ENCODE measurements around the gene PTCRA.
"Not testable (repeated sequence)": the region's sequence is repeated elsewhere in the genome, so short reads cannot be mapped to it uniquely, and the experiment has no call there.

The PTCRA gene

DNA sequence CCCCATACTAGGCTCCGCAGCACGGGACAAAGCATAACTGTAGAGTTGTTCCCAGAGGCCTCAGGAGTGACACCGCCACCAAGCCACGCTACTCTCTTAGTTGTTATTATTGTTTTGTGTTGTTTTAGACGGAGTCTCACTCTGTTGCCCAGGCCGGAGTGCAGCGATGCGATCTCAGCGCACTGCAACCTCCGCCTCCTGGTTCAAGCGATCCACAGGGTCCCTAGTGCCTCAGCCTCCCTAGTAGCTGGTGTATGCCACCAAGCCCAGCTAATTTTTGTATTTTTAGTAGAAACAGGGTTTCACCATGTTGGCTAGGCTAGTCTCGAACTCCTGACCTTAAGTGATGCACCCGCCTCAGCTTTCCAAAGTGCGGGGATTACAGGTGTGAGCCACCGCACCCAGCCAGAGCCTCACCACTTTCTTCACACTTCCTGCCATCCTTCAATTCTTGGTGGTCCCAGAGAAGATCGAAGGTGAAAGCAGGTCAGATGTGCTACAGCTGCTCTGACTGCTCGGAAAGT lies 24.6 kb upstream of the PTCRA start:
- TF ChIP-seq, protein P1, sequence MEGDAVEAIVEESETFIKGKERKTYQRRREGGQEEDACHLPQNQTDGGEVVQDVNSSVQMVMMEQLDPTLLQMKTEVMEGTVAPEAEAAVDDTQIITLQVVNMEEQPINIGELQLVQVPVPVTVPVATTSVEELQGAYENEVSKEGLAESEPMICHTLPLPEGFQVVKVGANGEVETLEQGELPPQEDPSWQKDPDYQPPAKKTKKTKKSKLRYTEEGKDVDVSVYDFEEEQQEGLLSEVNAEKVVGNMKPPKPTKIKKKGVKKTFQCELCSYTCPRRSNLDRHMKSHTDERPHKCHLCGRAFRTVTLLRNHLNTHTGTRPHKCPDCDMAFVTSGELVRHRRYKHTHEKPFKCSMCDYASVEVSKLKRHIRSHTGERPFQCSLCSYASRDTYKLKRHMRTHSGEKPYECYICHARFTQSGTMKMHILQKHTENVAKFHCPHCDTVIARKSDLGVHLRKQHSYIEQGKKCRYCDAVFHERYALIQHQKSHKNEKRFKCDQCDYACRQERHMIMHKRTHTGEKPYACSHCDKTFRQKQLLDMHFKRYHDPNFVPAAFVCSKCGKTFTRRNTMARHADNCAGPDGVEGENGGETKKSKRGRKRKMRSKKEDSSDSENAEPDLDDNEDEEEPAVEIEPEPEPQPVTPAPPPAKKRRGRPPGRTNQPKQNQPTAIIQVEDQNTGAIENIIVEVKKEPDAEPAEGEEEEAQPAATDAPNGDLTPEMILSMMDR (IDR thresholded peaks at IDR 0.05; ENCODE audit: unreplicated experiment in 3 of 3), result no peak
- H3K27ac Mint-ChIP-seq, result peak overlapping the region; percentile 98 to 99 (median 99)
- no peaks in the 10 kb centered on the region for H3K27me3 Mint-ChIP-seq (ENCODE audit: low read depth)
- peak overlapping the region; percentile 93 to 97 (median 96) for H3K4me3 Mint-ChIP-seq
- peaks cover 6% of the 10 kb centered on the region for H3K36me3 Mint-ChIP-seq (ENCODE audit: low read depth)
- peaks cover 15% of the 10 kb centered on the region for H3K4me1 Mint-ChIP-seq
- no peaks in the 10 kb centered on the region for H3K9me3 Mint-ChIP-seq

DNA sequence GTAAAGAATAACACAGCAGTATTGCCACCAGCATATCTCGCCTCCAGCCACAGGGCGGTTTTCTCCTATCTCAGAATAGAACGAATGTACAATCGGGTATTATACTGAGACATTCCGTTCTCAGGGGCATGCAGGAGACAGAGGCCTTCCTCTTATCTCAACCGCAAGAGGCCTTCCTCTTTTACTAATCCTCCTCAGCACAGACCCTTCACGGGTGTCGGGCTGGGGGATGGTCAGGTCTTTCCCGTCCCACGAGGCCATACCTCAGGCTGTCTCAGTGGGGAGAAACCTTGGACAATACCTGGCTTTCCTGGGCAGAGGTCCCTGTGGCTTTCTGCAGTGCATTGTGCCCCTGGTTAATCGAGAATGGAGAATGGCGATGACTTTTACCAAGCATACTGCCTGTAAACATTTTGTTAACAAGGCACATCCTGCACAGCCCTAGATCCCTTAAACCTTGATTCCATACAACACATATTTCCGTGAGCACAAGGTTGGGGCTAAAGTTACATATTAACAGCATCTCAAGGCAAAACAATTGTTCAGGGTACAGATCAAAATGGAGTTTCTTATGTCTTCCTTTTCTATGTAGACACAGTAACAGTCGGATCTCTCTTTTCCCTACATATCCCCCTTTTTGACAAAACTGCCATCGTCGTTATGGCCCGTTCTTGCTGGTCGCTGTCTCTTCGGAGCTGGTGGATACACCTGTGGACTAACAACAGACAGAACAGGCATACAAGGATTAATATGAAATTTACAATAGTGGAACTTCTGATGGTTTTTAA lies 21.6 kb upstream of the PTCRA start:
- H3K27me3 Mint-ChIP-seq (ENCODE audit: low read depth); H3K36me3 Mint-ChIP-seq (ENCODE audit: low read depth); H3K9me3 Mint-ChIP-seq: not testable (repeated sequence)
- Mint-ChIP-seq H3K27ac (peak overlapping the region; percentile 14 to 40 (median 33)), H3K4me1 (peaks cover 40% of the 10 kb centered on the region), H3K4me3 (peak overlapping the region in 2 of 3 experiments; percentile 6 to 27)

DNA sequence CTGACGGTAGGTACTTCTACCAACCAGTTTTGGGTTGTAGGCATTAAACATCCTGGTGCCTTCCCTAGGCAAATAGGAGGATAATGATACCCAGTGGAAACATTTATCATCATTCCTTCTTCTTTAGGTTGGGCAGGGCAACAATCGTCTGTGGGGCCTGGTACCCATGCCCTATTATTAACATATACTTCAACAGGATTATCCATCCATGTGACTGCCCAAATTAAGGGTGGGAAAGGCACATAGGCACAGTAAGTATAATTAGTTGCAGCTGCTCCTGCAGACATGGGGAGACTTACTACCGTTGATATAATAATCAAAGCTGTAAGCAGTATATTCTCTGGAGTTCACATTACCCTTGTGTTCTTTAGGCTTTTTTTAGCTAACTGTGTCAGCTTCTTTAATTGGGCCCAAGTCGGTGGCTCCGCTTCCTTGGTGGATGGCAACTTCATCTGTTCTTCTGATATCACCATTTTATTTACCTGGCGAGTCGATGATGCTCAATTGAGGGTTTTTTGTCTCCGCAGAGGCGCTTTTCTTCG lies 19.6 kb upstream of the PTCRA start:
- H3K27ac Mint-ChIP-seq, result peak overlapping the region in 2 of 3 experiments; percentile 13 to 57
- no peaks in the 10 kb centered on the region for H3K36me3 Mint-ChIP-seq (ENCODE audit: low read depth)
- peak overlapping the region in 1 of 3 experiments; percentile 6 for H3K4me3 Mint-ChIP-seq
- no peaks in the 10 kb centered on the region for H3K27me3 Mint-ChIP-seq (ENCODE audit: low read depth)
- TF ChIP-seq, protein P1 (IDR thresholded peaks at IDR 0.05; ENCODE audit: unreplicated experiment in 3 of 3), result no peak
- no peaks in the 10 kb centered on the region for H3K9me3 Mint-ChIP-seq
- peaks cover 48% of the 10 kb centered on the region for H3K4me1 Mint-ChIP-seq

DNA sequence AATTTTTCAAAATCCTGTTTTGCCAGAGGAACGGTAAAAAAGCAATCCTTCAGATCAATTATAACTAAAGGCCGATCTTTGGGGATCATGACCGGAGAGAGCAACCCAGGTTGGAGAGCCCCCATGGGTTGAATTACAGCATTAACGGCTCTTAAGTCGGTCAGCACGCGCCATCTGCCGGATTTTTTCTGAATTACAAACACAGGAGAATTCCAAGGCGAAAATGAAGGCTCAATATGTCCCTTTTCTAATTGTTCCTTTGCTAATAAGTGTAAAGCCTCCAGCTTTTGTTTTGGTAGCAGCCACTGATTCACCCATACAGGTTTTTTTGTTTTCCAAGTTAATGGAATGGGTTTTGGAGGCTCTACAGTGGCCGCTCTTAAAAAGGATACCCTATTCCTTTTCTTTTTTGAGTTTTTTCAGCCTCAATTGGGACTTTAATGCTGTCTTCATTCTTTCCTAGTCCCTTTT lies 16.9 kb upstream of the PTCRA start:
- peak overlapping the region; percentile 89 to 93 (median 90) for H3K27ac Mint-ChIP-seq
- H3K4me3 Mint-ChIP-seq, result peak overlapping the region in 2 of 3 experiments; percentile 13 to 54
- TF ChIP-seq, protein P1 (IDR thresholded peaks at IDR 0.05; ENCODE audit: unreplicated experiment in 3 of 3), result peak; percentile 77 to 80 (median 78)
- H3K4me1 Mint-ChIP-seq, result peaks cover 71% of the 10 kb centered on the region
- H3K27me3 Mint-ChIP-seq (ENCODE audit: low read depth), result no peaks in the 10 kb centered on the region
- H3K36me3 Mint-ChIP-seq (ENCODE audit: low read depth), result no peaks in the 10 kb centered on the region
- no peaks in the 10 kb centered on the region for H3K9me3 Mint-ChIP-seq

DNA sequence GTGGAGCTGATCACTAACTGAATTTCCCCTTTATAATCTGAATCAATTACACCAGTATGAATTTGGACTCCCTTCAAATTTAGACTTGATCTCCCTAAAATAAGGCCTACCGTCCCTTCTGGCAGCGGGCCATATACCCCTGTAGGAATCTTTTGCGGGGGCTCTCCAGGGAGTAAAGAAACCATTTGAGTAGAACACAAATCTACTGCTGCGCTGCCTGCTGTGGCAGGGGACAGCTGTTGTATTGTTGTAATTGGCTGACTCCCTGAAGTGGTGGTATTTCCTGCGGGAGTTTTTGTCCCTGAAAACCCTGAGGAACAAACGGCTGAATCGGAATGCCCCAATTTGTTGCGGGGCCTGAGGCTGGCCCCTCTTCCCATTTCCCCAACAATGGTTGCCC lies 16.0 kb upstream of the PTCRA start:
- H3K4me3 Mint-ChIP-seq, result peak overlapping the region; percentile 14 to 69 (median 59)
- H3K9me3 Mint-ChIP-seq, result no peaks in the 10 kb centered on the region
- H3K27ac Mint-ChIP-seq, result peak overlapping the region; percentile 89 to 93 (median 90)
- TF ChIP-seq, protein P1 (IDR thresholded peaks at IDR 0.05; ENCODE audit: unreplicated experiment in 3 of 3), result no peak
- no peaks in the 10 kb centered on the region for H3K27me3 Mint-ChIP-seq (ENCODE audit: low read depth)
- peaks cover 72% of the 10 kb centered on the region for H3K4me1 Mint-ChIP-seq
- H3K36me3 Mint-ChIP-seq (ENCODE audit: low read depth), result no peaks in the 10 kb centered on the region

DNA sequence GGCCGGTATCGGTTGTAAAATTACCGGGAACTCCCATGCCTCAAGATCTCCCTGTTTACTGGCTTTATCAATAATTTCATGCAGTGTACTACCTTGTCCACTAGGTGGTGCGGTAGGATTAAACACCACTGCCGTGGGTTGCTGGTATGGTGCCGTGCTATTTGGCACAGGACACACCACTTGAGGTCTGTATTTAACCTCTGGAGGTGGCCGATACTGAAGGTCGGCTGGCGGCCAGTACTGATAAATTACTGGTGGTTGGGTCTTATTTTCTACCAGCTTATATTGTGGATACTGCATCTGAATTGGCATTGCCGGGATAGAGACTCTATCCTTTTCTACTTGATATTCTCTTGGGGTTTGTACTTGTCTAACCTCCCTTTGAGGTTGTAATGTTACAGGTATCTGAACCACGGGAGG lies 14.3 kb upstream of the PTCRA start:
- peaks cover 79% of the 10 kb centered on the region for H3K4me1 Mint-ChIP-seq
- TF ChIP-seq, protein P1 (IDR thresholded peaks at IDR 0.05; ENCODE audit: unreplicated experiment in 3 of 3), result peak; percentile 77 to 86 (median 84)
- H3K36me3 Mint-ChIP-seq (ENCODE audit: low read depth), result no peaks in the 10 kb centered on the region
- peak overlapping the region; percentile 44 to 97 (median 90) for H3K27ac Mint-ChIP-seq
- H3K27me3 Mint-ChIP-seq (ENCODE audit: low read depth), result peaks cover 3% of the 10 kb centered on the region
- peak overlapping the region; percentile 7 to 31 (median 19) for H3K4me3 Mint-ChIP-seq
- no peaks in the 10 kb centered on the region for H3K9me3 Mint-ChIP-seq

DNA sequence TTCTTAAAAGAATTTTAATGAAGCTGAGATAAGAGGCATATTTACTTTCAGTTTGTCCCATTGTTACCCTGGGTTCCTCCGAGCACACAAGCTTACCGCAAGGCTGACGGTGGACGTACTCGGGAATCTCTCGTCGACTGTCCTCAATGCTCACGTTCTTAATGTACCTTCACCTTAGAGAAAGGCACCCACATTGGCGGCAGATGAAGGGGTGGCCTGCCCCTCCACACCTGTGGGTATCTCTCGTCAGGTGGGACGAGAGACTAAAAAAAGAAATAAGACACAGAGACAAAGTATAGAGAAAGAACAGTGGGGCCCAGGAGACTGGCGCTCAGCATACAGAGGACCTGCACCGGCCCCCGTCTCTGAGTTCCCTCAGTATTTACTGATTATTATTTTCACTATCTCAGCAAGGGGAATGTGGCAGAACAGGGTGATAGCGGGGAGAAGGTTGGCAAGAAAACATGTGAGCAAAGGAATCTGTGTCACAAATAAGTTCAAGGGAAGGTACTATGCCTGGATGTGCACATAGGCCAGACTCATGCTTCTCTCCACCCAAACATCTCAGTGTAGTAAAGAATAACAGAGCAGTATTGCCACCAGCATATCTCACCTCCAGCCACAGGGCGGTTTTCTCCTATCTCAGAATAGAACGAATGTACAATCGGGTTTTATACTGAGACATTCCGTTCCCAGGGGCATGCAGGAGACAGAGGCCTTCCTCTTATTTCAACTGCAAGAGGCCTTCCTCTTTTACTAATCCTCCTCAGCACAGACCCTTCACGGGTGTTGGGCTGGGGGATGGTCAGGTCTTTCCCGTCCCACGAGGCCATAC lies 13.2 kb upstream of the PTCRA start:
- Mint-ChIP-seq H3K4me1 (peaks cover 78% of the 10 kb centered on the region), H3K4me3 (peak overlapping the region in 2 of 3 experiments; percentile 9 to 31), H3K27ac (peak overlapping the region; percentile 90 to 97 (median 92))
- H3K9me3 Mint-ChIP-seq; H3K36me3 Mint-ChIP-seq (ENCODE audit: low read depth); H3K27me3 Mint-ChIP-seq (ENCODE audit: low read depth): not testable (repeated sequence)
